ENCODE results near the gene TRIM7.
"Not testable (repeated sequence)": the region's sequence is repeated elsewhere in the genome, so short reads cannot be mapped to it uniquely, and the experiment has no call there.

TRIM7 gene

GRCh38 chr5:181149806-181150733 is 54.9 kb downstream of the TRIM7 start:
- H3K4me3 ChIP-seq (ENCODE audit: low read length): no peak overlapping the region
- no peak for TF ChIP-seq CTCF (conservative IDR thresholded peaks at IDR 0.05; ENCODE audit: low read depth, low read length)
- no peak for DNase-seq (ENCODE audit: low read depth)

GRCh38 chr5:181149355-181149754 is 55.6 kb downstream of the TRIM7 start:
- no peak for DNase-seq (ENCODE audit: low read depth)
- no peak for TF ChIP-seq CTCF (conservative IDR thresholded peaks at IDR 0.05; ENCODE audit: low read depth, low read length)
- no peak overlapping the region for H3K4me3 ChIP-seq (ENCODE audit: low read length)

GRCh38 chr5:181146927-181147636 is 57.9 kb downstream of the TRIM7 start, which contains the start of gene OR2V2:
OR2V2 (plus strand) TSS chr5:181147586; CDS start chr5:181154943, 7,357 bp downstream.
- DNase-seq (ENCODE audit: low read depth): not testable (repeated sequence)

GRCh38 chr5:181145133-181145532 is 59.9 kb downstream of the TRIM7 start:
- no peak for TF ChIP-seq CTCF (conservative IDR thresholded peaks at IDR 0.05; ENCODE audit: low read depth, low read length)
- DNase-seq (ENCODE audit: low read depth): no peak

More at GRCh38 chr5:181146927-181147636, 57.9 kb downstream of the TRIM7 start, which contains the start of gene OR2V2:
- H3K4me3 ChIP-seq (ENCODE audit: low read length): not testable (repeated sequence)

More at GRCh38 chr5:181145133-181145532, 59.9 kb downstream of the TRIM7 start:
- H3K4me3 ChIP-seq (ENCODE audit: low read length): no peak overlapping the region
